HG02759 (cell line): ENCODE results near the gene HPDL.
"Not testable (repeated sequence)": the region's sequence is repeated elsewhere in the genome, so short reads cannot be mapped to it uniquely, and the experiment has no call there.

ENCODE experiments used
- ATAC-seq: cut with Tn5 transposase; IDR thresholded peaks from one replicate; pipeline ENCODE4 v1.9.1; 2021; ENCODE audit warnings: mild to moderate bottlenecking, moderate library complexity; ENCODE audit not compliant: unreplicated experiment

HPDL gene

GRCh38 chr1:45326627-45327623 lies at the start of gene HPDL:
Gene HPDL, plus strand, starts transcription at chr1:45326895. Its CDS starts 254 bp downstream, at chr1:45327149.
- ATAC-seq: peak; percentile 71

GRCh38 chr1:45282351-45282750 lies 44.3 kb upstream of the HPDL start:
- no peak for ATAC-seq

- not testable (repeated sequence) for ATAC-seq
These were observed 41.8 kb upstream of the HPDL start for GRCh38 chr1:45284858-45285257.

GRCh38 chr1:45286521-45286920 lies 40.2 kb upstream of the HPDL start:
- not testable (repeated sequence) for ATAC-seq

GRCh38 chr1:45291002-45291401 lies 35.7 kb upstream of the HPDL start:
- not testable (repeated sequence) for ATAC-seq

- ATAC-seq: no peak
These were observed 35.0 kb upstream of the HPDL start for GRCh38 chr1:45291716-45292115.

GRCh38 chr1:45297666-45298356 lies 28.9 kb upstream of the HPDL start:
- no peak for ATAC-seq

GRCh38 chr1:45299296-45299695 lies 27.4 kb upstream of the HPDL start:
- ATAC-seq: no peak

- no peak for ATAC-seq
These were observed 26.6 kb upstream of the HPDL start for GRCh38 chr1:45299981-45300668.

GRCh38 chr1:45300669-45300997 lies 26.1 kb upstream of the HPDL start:
- ATAC-seq: no peak

GRCh38 chr1:45302505-45303150 lies 24.1 kb upstream of the HPDL start:
- no peak for ATAC-seq

GRCh38 chr1:45303520-45304310 lies 23.0 kb upstream of the HPDL start:
- ATAC-seq: peak; percentile 74

GRCh38 chr1:45304311-45305081 lies 22.2 kb upstream of the HPDL start:
- ATAC-seq: no peak

- ATAC-seq: no peak
These were observed 21.5 kb upstream of the HPDL start for GRCh38 chr1:45305231-45305630.

GRCh38 chr1:45306319-45306718 lies 20.4 kb upstream of the HPDL start:
- no peak for ATAC-seq

- no peak for ATAC-seq
These were observed 19.8 kb upstream of the HPDL start for GRCh38 chr1:45306905-45307304.

- ATAC-seq: no peak
These were observed 12.4 kb upstream of the HPDL start for GRCh38 chr1:45314266-45314665.

- no peak for ATAC-seq
These were observed 9.5 kb upstream of the HPDL start for GRCh38 chr1:45317166-45317565.

GRCh38 chr1:45319761-45320160 lies 6.9 kb upstream of the HPDL start:
- no peak for ATAC-seq
